ENCODE measurements around the gene PHACTR2.
"Not testable (repeated sequence)": the region's sequence is repeated elsewhere in the genome, so short reads cannot be mapped to it uniquely, and the experiment has no call there.

Gene PHACTR2

DNA sequence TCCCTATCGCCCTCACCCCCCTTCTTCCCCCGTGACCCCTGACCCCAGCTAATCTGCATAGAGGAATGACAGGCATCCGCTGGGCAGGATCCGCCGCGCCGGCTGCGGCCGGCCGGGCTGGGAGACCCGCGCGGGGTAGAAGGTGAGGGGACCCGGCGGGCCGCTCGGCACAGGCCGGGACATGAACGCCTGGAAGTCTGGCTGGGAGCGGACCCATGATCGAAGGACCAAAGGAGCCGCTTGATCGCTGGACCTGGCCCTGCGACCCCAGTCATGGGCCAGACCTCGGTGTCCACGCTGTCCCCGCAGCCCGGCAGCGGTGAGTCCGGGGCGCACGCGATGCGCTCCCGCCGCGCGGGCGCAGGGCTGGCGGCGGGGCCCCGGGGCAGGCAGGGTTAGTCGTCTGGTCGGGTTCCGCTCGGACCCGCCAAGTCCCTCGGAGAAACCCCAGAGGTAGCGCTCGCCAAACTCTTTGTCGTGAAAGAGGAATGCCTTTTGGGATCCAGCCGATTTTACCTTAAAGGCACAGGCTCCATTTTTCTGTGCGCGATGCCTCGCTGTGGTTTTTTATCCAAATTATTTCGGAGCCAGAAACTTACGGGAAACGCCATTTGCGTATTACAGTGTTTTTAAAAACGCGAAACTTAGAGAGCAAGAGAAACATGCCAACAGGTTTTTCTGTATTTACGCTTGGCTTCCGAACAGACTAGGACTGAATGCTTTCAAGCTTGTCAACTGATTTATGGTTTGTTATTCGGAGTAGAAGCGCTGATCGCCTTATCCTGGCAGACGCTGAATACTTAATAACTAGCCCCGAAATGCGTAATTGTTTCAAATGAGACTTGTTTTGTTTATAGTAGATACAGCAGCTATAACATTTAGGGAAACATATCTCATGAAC, at the start of gene PHACTR2:
PHACTR2 (plus strand) TSS at position 75 of the 901 bp plus-strand sequence; CDS start at position 274, 199 bp downstream.
- peak; percentile 58 to 63 for DNase-seq

DNA sequence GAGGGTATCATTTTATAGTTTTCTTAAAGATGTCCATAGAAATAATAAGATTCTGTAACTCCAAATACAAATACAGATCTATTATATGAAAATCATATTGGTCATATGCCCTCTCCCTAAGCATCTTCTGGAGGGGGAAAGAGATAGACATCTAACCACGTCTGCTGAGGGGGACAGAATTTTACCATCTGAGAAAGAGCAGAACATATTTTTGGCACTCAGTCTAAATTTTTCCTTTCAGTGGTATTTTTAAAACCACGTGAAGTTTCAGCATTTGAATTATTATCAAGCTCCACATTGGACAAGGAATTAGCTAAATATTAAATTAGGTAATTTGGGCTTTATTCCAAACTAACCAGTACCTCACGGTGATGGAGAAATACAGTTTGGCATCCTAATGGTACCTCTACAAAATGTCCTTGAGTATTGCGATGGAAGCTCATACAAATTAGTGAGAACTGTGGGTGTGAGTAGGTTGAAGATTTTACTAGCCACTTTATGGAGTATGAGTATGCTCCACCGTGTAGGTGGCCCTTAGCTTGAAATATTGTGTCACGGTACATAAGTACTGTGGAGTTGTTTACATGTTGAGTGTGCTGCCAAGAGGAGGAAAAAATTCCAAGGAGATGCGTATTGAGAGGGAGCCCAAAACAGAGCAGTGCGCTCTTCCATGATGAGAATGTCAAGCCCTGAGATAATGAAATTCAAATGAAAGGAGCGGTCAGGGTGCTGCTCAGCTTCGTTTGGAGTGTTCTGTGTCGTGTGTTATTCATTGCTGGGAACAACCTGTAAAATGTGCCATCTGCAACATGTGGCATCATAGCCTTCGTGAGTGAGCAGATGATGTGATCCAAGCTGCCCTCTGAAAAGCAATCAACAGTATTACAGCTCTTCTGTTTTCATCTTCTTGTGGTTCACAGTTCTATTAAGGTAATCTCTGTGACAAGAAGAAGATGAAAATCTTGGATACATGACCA, 48.4 kb upstream of the PHACTR2 start:
- DNase-seq: no peak

DNA sequence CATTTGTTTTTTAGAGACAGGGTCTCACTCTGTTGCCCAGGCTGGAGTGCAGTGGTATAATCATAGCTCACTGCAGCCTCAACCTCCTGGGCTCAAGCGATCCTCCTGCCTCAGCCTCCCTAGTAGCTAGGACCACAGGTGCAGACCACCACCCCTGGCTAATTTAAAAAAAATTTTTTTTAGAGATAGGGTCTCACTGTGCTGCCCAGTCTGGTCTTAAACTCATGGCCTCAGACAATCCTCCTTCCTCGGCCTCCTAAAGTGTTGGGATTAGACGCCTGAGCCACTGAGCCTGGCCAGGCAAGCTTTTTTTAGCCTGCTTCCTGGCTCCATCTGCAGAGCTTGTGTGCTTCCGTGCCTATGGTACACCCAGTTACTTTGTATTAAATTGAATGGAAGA, 46.6 kb upstream of the PHACTR2 start:
- DNase-seq: not testable (repeated sequence)

DNA sequence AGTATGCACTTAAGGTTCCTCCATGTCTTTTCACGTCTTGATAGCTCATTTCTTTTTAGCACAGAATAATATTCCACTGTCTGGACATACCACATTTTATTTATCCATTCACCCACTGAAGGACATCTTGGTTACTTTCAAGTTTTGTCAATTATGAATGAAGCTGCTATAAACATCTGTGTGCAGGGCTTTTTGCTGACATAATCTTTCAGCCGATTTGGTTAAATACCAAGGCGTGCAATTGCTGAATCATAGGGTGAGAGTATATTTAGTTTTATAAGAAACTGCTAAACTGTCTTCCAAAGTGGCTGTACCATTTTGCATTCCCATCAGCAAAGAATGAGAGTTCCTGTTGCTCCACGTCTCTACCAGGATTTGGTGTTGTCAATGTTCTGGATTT, 44.9 kb upstream of the PHACTR2 start:
- DNase-seq: no peak

DNA sequence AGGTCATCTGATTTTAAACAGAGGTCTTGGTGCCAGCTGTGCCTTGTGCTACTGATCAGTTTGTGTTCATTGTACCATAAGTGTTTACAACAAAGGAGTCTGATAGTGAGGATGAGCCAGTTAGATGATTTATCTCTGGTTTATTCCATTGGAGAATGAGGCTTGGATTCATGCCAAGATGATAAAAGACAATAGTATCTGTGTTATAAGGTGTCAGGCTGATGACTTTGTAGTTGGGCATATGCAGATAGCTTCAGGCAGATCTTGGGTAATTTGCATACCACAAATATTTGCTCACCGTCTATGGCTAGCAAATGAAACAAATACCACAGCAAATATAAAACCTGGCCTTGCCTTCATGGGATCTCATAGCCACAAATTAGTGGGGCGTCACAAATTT, 43.3 kb upstream of the PHACTR2 start:
- no peak for DNase-seq

DNA sequence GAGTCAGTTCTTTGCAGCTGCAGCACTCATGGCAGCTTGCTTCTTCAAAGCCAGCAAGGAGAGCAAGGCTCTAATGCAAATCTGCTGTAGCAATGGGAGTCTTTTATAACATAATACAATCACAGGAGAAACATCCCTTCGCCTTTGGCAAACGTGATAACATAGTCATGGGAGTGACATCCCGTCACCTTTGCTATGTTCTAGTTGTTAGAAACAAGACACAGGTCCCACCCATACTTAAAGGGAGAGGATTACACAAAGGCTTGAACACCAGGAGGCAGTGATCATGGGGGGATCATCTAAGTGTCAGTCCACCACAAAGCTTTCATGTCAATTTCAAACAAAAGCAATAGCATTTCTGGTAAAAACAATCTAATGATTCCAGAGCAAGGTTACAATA, 40.1 kb upstream of the PHACTR2 start:
- no peak for DNase-seq

DNA sequence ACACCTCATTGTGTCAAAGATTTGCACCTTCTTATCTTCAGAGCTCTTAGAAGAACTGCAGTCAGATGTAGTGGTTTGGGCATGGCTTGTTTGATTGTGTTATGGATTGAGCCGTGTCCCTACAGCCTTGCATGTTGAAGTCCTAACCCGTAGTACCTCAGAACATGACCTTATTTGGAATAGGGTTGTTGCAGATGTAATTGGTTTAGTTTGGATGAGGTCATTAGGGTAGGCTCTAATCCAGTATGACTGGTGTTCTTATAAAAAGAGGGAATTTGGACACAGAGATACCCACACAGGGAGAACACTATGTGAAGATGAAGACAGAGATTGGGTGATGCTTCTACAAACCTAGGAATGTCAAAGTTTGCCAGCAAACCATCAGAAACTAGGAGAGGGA, 35.4 kb upstream of the PHACTR2 start:
- DNase-seq: no peak

DNA sequence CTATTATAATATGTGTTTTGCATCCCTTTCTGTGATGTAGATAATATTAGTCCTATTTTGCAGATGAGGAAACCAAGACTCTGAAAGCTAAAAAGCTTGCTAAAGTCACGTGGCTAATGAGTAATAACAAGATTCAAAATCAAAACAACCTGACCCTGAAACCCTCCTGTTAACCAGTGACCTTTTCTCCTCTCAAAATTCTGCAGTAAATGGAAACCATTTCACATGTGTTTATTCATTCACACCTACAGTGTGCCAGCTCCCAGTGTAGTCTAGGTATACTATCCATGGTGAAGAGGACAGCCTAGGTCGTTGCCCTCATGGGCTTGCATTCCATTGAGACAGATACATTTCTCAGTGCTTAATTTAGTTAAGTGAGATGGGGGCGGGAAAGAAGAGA, 30.6 kb upstream of the PHACTR2 start:
- DNase-seq: no peak

DNA sequence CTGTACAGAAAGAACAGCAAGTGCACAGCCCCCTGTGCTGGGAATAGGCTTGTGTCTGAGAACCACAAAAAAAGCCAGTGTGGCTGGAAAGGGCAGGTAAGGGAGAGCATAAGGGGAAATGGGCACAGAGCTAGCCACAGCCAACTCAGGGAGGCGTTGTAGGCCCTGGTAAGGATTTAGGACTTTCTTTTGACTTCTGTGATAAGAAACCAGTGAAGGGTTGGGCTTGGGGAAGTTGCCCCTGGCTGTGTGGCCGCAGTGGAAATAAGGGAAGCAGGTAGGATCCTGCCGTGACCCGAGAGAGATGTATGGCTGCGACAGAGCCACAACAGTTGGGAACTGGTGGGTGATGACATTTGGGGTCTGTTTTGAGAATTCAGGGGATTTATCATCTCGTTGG, 30.0 kb upstream of the PHACTR2 start:
- DNase-seq: no peak

DNA sequence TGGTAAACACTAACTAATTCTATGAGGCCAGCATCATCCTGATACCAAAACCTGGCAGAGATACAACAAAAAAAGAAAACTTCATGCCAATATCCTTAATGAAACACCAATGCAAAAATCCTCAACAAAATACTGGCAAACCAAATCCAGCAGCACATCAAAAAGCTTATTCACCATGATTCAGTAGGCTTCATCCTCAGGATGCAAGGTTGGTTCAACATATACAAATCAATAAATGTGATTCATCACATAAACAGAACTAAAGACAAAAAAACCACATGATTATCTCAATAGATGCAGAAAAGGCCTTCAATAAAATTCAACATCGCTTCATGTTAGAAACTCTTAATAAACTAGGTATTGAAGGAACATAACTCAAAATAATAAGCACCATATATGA, 28.4 kb upstream of the PHACTR2 start:
- DNase-seq: not testable (repeated sequence)

DNA sequence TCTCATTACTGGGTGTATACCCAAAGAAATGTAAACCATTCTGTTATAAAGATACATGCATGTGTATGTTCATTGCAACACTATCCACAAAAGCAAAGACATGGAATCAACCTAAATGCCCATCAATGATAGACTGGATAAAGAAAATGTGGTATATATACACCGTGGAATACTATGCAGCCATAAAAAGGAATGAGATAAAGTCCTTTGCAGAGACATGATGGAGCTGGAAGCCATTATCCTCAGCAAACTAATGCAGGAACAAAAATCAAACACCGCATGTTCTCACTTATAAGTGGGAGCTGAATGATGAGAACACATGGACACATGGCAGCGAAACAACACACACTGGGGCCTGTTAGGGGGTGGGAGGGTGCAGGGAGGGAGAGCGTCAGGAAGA, 26.4 kb upstream of the PHACTR2 start:
- not testable (repeated sequence) for DNase-seq

DNA sequence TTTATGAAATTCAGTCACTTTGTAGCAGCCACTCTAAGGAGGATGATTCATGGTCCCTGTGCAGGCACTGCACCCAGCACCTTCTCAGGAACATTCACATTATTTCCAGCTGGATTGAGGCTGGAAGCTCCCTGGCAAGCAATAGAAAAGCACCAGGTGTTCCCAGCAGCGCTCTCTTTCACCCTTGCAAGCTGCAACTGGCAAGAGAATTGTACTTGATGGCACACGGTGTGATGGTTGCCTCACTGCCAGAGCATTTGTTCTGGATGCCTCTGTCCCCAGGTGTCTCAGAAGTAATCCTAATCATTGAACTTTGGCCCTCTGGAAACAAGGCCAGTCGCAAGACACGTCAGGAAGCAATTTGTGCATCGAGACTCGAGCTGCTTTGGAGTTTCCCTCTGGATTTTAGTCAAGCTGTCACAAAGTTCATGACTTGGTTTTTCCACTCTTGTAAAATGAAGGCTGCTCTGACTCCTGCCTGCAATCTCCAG, 24.9 kb upstream of the PHACTR2 start:
- DNase-seq: no peak

DNA sequence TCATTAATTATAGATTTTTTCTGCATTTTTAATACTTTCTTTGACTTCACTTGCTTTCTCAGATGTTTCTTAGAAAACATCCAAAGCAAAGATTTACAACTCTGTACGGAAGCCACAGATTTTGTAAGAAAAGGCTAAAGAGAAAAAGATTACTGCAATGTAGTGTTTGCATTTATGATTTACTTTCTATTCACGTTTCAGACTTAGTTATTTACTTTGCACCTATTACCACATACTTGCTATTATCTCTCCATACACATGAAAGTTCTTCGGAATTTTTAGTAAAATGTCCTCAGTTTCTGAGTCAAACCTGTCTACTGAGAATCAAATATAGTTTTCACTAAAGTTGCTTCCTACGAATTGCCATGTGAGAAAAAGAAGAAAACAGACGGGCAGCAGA, 22.2 kb upstream of the PHACTR2 start:
- no peak for DNase-seq

DNA sequence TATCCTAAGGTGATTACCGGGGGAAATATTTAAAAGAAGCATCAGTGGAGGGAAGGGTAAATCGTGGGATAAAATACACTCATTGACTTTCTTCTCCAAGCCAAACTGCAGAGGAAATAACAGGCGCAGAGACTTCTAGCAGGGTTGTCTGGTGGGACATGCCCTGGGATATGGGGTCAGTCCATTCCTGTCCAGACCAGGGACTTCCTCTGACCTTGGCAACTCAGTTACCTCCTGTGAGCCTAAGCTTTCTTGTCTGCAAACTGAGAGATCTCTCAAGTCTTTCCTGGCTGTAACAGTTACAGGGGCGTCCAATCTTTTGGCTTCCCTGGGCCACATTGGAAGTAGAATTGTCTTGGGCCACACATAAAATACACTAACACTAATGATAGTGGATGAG, 21.7 kb upstream of the PHACTR2 start:
- DNase-seq: no peak

DNA sequence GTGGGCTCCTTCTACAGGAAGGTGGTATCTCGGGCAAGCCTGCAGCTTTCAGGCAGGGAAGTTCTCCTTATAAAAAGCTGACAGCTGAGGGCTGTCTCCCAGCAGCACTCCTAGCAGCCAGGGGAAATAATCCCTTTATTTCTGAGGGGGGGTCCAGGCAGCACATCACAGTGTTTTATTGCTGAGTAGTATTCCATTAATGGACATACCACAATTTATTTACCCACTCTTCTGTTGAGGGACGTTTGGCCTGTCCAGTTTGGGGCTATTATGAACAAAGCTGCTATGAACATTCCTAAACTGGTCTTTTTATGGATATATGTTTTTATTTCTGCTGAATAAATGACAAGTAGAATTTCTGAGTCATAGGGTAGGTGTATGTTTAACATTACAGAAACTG, 20.0 kb upstream of the PHACTR2 start:
- DNase-seq: no peak

DNA sequence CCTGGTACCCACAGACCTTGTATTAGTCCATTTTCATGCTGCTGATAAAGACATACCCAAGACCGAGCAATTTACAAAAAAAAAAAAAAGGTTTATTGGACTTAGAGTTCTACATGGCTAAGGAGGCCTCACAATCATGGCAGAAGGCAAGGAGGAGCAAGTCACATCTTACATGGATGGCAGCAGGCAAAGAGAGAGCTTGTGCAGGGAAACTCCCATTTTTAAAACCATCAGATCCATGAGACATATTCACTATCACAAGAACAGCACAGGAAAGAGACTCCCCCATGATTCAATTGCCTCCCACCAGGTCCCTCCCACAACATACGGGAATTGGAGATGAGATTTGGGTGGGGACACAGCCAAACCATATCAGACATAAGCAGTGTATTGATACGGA, 17.6 kb upstream of the PHACTR2 start:
- DNase-seq: not testable (repeated sequence)

DNA sequence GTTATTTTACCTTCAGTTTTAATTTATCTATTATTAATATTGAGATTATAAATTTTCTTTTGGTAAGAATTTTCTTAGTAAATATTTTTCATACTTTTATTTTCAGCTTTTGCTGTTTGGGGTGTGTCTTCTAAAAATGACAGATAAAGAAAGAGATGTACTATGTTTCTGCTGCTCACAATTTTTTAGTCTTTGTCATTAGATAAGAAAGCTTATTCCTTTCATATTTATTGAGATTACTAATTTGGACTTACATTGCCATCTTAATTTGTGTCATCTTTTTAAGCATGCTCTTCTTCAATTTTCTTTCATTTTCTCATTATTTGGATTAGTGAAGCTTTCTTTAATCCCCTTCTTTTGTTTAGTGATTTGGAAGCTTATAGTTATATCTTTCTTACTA, 13.6 kb upstream of the PHACTR2 start:
- no peak for DNase-seq

DNA sequence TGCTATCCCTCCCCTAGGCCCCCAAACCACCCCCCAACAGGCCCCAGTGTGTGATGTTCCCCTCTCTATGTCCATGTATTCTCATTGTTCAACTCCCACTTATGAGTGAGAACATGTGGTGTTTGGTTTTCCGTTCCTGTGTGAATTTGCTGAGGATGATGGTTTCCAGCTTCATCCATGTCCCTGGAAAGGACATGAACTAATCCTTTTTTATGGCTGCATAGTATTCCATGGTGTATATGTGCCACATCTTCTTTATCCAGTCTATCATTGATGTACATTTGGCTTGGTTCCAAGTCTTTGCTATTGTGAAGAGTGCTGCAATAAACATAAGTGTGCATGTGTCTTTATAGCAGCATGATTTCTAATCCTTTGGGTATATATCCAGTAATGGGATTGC, 11.8 kb upstream of the PHACTR2 start:
- not testable (repeated sequence) for DNase-seq

DNA sequence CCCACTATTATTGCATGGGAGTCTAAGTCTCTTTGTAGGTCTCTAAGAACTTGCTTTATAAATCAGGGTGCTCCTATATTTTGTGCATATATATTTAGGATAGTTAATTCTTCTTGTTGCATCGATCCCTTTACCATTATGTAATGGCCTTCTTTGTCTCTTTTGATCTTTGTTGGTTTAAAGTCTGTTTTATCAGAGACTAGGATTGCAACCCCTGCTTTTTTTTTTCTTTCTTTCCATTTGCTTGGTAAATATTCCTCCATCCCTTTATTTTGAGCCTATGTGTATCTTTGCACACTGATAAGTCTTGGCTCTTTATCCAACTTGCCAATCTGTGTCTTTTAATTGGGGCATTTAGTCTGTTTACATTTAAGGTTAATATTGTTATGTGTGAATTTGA, 8.3 kb upstream of the PHACTR2 start:
- DNase-seq: not testable (repeated sequence)

DNA sequence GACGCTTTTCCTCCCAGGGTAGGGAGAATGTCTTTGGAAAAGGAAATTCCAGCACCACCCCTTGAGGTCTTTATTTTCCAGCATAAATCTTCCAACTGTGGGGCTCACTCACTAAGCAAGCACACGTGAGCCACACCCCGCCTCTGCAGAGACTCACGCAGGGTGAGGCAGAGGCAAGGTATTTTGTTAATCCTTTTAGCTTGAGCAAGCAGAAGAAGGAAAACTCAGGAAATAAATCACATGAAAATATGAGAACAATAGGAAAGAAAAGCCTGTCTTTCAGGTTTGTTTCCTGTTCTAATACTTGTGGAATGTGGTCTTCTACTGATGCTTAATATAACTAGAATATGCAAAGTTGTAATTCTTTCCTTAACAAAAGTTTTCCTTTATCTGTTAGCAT, 4.1 kb upstream of the PHACTR2 start:
- DNase-seq: no peak

DNA sequence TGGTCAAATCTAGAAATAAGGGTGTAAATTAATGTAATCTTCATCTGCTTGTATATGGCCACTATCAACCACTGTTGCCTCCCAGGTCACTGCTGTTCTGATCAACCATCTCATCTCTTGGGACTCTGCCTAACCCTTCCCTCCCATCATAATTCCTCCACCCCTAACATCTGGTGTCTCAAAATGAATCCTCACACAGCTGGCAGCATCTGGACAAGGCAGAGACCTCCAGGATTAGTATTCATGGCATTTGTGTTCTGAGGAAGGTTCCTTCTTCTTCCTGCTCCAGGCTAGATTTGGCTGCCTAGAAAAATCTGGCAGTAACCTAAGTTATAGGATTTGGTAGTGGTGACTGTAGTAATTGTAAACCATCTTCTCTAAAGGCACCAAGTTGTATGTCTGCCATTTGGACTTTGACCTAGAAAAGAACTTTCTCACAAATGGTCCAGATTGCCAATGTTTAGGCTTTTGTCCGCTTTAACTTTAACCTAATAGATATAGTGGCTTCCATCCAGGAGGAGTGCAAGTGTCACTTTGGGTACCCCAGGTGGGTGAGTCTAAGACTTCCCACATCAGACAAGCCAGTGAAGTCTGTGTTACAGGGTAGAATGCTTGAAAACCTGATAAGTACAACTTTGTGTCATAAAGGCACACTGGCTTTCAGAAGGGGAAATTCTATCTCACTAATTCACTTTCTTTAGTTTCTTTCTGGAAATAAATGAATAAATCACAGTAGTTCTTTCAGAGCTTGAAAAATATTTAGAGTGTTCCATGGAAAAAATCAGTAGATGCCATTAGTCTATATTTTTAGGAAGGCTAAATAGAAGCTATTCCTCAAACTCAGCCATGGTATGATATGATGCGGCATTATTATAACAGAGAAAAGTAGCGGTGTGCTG, 3.0 kb upstream of the PHACTR2 start:
- DNase-seq: no peak

DNA sequence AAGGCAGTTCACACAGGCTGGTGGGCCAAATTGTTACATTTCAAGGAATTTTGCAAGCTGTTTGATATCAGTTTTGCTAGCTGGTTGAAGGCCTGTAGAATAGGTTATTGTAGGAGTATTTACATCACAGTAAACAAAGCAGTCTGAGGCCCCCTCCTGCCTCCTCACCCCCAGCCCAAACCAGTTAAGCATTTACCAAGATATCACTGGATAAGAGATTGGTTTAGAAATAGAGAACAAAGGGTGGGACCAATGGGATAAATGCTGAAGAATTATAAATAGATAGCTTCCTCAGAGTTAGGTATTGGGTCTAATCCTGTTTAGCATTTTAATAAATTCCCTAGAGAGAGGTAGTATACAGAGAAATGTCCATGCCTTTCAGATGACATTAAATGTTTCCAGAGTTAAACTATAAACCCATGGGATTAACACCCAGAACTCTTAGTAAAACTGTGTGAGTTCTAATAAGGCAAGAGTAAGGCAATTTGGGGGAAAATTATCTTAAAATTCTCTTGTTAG, 2.3 kb upstream of the PHACTR2 start:
- DNase-seq: no peak
